HG03196 (cell line): ENCODE measurements around the gene TMEM232.
"Not testable (repeated sequence)": the region's sequence is repeated elsewhere in the genome, so short reads cannot be mapped to it uniquely, and the experiment has no call there.

Source experiments
- ATAC-seq: cut with Tn5 transposase; IDR thresholded peaks from one replicate; pipeline ENCODE4 v1.9.1; 2021; ENCODE audit not compliant: unreplicated experiment

The TMEM232 gene

GRCh38 chr5:110716247-110717245, 9.9 kb downstream of the TMEM232 start:
- no peak for ATAC-seq

GRCh38 chr5:110707260-110707844, 19.1 kb downstream of the TMEM232 start:
- no peak for ATAC-seq

DNA sequence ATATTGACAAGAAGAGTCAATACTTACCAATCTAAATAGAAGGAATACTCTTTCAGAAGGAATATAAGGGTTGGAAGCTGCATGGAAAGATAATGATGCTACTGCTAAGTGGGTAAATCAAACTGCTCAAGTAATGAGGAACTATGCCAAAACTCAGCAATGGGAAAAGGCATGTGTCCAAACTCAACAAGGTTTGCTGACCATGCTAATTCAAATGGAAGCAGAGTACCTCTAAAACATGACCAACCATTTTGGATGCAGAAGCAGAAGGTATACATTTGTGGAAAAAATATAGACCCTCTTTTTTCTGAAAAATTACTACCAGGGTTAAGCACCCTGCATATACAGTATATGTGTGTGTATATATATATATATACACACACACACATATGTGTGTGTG, 21.1 kb downstream of the TMEM232 start:
- ATAC-seq, result no peak

DNA sequence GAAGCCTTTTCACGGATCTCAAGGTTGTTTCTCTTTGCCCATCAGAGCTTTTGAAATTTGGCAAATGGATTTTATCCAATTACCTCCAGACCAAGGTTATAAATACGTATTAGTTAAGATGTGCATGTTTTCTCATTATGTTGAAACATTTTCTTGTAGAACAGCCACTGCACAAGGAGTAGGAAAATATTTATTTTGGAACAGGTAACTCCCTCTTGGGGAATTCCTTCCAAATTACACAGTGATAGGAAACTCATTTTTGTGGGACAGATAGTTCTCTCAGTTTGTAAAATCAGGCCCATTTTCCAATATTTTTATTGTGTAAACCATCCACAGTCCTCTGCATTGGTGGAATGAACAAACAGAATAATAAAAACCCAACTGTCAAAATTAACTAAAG, 23.0 kb downstream of the TMEM232 start:
- no peak for ATAC-seq

GRCh38 chr5:110702704-110703103, 23.8 kb downstream of the TMEM232 start:
- ATAC-seq, result no peak

- ATAC-seq, result no peak
Observed at GRCh38 chr5:110702300-110702699, 24.2 kb downstream of the TMEM232 start.

DNA sequence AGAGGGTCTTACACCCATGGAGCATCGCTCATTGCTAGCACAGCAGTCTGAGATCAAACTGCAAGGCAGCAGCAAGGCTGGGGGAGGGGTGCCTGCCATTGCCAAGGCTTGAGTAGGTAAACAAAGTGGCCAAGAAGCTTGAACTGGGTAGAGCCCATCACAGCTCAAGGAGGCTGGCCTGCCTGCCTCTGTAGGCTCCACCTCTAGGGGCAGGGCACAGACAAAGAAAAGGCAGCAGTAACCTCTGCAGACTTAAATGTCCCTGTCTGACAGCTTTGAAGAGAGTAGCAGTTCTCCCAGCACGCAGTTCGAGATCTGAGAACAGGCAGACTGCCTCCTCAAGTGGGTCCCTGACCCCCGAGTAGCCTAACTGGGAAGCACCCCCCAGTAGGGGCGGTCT, 33.8 kb downstream of the TMEM232 start:
- ATAC-seq, result not testable (repeated sequence)

- ATAC-seq, result not testable (repeated sequence)
Observed at GRCh38 chr5:110690587-110690986, 35.9 kb downstream of the TMEM232 start.

- ATAC-seq, result no peak
Observed at GRCh38 chr5:110687485-110687884, 39.0 kb downstream of the TMEM232 start.

DNA sequence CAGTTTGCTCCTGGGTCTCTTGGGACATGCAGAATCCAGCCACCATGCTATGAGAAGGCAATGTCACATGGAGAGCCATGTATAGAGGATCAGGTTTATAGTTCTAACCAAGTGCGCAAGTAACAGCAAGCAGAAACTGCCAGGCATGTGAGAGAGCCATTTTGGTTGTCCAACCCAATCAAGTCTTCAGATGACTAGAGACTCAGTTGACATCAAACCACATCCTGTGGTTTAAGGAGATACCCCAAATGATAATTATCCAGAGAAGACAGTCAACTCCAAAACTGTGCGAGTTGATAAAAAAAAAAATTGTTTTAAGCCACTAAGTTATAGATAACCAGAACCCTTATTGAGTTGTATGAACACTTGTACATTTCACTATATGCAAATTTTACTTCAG, 40.2 kb downstream of the TMEM232 start:
- no peak for ATAC-seq

- ATAC-seq, result no peak
Observed at GRCh38 chr5:110681953-110682352, 44.5 kb downstream of the TMEM232 start.

- ATAC-seq, result no peak
Observed at GRCh38 chr5:110681109-110681508, 45.4 kb downstream of the TMEM232 start.

DNA sequence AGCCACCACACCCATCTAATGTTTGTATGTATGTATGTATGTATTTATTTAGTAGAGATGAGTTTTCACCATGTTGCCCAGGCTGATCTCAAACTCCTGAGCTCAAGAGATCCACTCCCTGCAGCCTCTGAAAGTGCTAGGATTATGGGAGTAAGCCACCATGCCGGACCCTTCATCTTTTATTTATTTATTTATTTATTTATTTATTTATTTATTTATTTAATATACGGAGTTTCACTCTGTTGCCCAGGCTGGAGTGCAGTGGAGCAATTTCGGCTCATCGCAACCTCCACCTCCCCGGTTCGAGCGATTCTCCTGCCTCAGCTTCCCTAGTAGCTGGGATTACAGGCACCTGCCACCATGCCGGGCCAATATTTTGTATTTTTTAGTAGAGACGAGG, 49.9 kb downstream of the TMEM232 start:
- not testable (repeated sequence) for ATAC-seq

GRCh38 chr5:110665184-110665726, 61.2 kb downstream of the TMEM232 start:
- no peak for ATAC-seq

GRCh38 chr5:110663525-110663924, 62.9 kb downstream of the TMEM232 start:
- no peak for ATAC-seq

DNA sequence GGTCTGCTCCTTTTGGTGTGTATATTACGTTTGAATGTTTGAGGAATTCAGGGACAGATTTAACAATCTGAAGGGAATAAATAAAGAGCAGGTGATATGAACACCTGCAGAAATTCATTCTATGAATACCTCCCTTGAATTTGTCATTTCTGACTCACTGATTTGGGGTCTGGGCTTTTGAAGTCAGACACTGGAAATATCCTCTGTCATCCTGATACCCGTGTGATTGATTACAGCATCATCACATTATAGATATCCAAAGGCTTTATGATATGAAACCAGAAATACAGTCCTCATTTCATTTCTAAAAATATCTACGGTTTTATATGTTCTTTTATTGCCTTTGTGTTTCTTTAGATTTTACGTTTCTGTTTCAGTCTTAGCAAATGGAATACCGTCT, 68.5 kb downstream of the TMEM232 start:
- no peak for ATAC-seq

DNA sequence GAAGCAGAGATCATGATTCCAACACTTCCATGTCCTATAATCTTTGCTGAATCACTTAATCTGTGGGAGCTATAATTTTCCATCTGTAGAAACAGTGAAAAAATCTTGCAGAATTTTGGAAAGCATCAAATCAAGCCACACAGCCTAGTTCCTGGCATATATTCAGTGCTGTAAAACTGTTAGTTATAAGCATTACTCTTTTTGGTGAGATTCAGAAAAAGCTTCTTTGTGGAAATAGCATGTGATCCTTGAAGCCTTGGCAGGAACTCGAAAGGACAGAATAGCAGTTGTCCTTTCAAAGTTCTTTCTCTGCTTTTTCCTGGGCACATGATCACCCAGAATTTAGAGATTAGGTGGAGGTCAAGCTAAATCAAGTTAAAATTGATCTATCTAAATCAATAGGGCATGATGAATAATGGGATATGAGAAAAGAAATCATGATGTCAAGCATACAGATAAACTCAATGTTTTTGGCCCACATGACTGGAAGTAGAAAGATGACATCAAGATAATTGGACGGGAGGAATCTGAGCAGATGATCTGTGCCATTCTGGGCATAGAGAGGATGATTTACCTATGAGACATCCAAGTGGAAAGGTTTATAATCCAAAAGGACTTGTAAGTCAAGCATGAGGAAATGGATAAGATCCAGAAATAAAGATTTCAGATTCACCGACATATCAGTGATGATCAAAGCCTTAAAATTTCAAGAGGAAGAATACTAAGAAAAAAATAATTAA, 73.1 kb downstream of the TMEM232 start:
- no peak for ATAC-seq

DNA sequence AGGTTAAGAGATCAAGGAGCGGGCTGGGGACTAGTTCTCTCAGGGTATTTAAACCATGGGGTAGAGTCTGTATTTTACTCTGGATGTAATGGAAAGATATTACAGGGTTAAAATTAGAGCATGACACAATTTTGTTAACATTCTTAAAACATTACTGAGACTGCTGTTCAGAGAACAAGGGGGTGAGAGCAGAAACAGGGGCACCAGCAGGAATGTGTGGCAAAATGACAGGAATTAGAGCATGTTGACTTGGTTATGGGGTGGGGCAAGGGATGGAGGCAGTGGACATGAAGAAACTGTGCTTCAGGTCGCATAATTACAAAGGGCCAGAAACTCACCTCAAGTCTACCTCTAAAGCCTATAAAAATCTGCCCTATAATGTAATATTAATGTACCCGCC, 75.0 kb downstream of the TMEM232 start:
- ATAC-seq, result no peak

GRCh38 chr5:110644357-110644756, 82.1 kb downstream of the TMEM232 start:
- ATAC-seq, result no peak

- no peak for ATAC-seq
Observed at GRCh38 chr5:110638970-110639902, 87.2 kb downstream of the TMEM232 start.
